GM18520 (cell line): Measurements from ENCODE around the gene SLIT3.

ENCODE experiments used
- ATAC-seq: cut with Tn5 transposase; IDR thresholded peaks from one replicate; pipeline ENCODE4 v1.9.1; 2021; ENCODE audit not compliant: unreplicated experiment

SLIT3 gene

DNA sequence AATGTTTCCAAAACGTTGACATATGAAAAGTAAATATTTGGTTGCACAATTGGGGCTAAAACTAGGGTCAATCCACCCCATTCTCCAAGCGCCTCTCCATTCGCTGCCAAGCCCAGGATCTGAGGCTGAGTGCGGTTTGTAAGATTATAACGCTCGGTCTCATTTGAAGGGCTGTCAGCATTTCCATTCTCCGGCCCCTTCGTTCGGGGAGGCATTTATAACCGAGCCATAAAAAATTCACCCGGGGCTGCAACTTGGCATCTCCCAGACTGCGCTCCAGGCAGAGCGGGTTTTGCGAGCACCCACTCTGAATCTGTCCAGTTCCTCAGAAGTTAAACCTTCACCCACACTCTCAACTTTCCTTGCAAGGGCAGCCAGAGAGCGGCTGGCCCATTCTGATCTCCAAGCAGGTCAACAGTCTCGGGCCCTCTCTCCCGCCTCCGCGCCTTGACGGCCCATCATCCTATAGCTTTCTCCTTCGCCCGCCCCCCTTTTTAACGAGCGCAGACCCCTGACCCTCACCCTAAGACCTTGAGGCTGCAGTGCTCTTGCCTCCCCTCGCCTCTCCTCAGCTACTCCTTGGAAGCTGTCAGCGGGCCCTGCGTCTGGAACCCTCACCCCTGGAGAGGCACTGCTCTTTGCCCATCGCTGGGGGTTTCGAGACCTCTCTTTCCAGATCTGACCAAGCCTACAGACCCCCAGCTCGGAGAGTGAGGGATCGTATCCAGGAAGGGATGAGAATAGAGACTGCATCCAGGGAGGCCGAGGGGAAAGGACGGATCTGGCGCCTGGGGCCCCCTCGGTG, 1.1 kb downstream of the SLIT3 start:
- ATAC-seq: no peak

DNA sequence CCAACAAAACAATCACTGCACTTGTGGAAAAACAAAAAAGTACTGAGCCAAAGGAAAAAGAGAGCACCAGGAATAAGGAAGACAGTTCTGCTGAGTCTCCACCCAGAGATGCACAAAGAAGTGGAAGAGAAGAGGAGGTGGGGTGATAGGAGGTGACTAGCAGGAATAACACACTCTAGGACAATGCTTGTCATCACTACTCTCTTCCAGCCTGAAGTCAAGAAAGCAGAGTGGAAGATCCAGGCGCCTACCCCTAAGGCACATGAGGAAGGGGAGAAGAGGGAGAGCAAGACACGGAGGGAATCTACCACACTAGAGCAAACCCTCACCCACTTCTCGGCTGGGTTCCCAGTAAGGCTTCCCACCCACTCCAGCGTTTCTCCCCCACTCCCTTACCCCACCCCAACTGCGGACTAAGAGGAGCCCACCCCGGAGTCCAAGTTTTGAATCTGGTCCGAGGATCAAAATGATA, 1.7 kb downstream of the SLIT3 start:
- no peak for ATAC-seq

DNA sequence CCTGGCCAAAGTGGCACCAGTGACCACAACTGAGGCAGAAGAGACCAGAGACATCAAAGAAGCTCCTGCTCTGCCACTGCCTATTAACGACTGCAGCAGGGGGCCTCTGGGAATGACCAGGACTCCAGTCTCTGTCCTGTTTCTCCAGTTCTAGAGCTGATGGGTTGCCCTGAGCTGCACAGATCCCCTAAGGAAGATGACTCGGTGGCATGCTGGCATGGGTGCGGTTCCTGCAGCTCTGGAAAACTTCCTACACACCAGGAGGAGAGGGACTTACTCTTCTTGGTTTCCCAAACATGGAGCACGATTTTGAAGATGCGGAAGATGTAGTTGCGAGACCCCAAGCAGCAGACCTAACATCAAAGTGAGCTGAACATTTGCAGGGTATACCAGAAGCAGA, 2.7 kb downstream of the SLIT3 start:
- ATAC-seq: no peak

DNA sequence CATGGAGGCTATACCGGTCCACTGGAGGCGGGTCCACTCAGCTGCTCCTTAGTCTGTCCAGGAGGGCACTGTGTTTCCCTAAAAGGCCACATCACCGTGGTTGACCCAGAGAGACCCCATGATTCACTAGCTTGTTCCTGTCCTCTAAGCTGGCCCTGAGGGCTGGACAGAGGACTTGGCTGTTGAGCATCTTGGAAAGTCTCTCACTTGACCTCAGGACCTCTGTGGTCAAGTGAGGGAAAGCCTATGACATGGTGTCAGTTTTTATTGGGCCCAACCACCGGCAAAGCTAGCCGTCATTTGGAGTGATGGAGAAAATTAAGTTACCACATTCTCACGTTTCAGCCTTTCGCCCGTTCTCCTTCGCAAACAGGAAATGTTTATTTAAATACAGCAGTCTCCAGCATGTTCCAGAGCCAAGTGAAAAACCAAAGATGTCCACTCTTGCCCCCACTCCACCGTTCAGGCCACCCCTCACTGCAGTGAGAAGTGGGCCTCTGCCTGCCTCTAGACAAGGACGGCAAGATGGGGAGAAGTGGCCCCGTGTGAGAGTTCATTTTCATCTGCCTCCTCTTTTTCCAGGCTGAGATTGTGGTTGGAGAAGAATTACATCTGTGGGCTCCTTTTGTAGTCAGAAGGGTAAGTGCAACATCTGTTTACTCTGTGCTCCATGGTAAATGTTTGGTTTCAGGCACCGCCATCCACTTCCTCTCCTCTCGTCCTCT, 4.4 kb downstream of the SLIT3 start:
- ATAC-seq: no peak

DNA sequence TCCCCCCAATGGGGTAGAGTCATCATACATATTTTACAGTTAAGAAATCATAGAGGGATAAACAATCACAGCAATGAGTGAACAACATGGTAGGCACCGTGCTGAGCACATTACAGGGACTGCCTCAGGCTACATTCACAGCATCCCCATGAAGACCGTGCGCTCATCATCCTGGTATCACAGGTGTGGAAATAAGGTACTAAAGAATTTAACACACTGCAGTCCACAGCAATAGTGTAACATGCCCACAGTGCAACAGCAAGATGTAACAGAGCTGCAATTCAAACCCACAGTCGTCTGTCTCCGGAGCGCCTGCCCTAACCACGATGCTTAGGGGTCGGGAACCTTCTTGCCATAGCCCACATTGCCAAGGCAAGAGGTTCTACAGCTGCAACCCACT, 5.6 kb downstream of the SLIT3 start:
- ATAC-seq: no peak

DNA sequence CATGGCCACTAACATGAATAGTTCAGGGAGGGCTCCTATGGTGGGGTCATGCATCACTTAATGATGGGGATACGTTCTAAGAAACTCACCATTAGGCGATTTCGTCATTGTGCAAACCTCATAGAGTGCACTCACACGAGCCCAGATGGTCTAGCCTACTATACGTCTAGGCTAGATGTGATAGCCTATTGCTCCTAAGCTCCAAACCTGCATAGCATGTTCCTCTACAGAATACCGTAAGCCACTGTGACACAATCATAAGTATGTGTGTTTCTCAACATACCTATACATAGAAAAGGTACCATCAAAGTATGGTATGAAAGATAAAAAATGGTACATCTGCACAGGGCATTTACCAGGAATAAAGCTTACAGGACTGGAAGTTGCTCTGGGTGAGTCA, 6.3 kb downstream of the SLIT3 start:
- no peak for ATAC-seq

DNA sequence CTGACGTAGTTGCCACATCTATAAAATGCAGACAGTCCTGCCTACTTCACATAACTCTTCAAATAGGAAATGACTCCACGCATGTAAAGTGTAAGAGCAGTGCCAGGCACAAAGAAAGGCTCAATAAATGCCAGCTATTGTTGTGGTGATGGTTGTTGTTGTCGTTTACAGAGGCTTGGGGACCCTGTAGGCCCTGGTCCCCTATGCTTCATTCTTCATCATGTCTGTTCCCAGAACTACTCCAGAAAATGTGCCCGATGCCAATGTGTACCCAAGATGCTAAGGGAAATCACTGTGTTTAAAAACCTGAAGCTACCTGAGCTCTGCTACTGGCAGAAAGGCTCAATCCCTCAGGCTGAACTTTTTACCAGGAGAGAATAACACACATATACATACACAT, 9.1 kb downstream of the SLIT3 start:
- no peak for ATAC-seq

DNA sequence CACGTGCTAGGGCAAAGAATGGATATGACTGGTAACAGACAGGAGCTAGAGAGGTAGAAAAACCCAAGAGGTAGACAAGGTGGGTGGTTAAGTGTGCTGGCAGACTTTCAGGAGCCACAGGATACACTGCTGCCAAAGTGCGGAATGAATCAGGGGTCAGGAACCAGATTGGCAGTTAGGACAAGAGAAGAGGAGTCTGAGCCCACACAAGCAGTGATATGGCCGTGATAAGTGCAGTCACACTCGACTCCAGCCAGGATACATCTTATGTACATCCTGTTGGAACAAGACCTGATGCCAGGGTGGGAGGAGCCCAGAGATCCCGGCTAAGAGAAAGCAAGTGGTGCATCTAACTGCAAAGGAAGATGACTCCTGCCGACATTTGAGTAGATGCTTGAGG, 10.0 kb downstream of the SLIT3 start:
- ATAC-seq: no peak

DNA sequence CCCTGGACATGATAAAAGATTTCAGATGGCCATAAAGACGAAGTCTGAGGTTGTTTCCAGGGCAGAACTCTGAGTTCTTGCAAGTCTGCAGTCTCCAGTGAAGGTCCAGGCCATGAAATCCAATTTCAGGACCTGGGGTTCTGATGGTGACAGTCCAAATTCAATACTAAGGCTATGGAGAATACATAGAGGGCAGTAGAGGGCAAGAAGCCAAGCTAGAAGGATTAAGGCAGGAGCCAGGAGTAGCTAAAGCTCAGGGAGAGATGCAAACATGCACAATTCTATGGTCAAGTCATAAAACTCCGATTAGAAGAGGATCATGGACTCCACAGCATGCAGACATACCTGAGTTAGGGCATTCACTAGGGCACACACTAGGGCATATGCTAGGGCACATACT, 11.4 kb downstream of the SLIT3 start:
- no peak for ATAC-seq

DNA sequence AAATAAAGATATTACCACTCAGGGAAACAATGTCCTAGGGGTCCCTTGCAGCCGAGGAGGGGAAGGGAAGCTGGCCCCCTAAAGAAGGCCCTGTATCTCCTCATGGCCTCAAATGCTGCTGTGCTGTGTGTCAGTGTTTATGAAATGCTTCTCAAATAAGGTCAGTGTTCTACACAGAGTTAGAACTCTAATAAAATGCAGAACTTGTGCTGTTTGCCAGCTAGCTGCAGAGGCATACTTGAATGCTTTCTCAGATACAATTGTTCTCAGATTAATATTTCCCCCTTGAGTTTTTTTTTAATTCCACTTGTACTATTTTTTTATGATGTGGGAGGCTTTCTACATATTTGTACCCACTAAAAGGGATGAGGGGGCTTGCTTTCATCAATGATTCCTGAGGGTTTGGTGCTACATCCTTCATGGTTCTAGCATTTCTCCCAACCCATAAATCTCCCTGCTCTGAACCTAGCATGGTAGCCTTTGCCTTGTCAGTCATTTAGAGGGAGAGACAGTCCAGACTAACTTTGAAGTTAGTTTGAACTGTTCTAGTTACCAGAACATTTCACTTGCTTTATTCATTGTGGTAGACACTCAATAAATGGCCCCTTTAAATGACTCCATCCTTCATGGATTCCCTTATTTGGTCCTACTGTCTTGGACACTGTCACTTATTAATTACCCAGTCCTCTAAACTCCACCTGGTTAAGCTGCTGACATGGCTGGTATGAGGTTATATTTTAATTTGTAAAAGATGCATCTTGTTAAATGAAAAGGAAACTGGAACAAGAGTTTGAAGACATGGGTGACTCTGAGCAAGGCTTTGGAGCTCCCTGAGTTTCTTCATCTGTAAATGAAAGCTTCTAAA, 12.6 kb downstream of the SLIT3 start:
- no peak for ATAC-seq

DNA sequence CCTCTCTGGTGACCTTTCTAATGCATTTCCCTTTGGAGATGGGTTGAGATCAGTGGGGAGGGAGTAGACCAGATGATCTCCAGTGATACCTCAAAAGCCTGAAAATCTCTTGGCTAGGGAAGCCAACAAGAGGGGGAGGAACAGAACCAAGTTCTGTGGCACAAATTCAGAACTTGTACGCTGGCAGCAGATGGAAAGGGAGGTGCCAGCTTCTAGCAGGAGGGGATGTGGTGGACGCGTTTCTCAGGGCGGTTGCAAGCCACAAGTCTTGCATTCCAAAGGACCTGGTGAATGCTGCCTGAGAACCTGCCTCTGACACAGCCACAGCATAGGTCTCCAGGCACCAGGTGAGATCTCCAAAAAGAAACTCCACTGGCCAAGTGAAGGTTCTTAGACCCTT, 13.4 kb downstream of the SLIT3 start:
- no peak for ATAC-seq

DNA sequence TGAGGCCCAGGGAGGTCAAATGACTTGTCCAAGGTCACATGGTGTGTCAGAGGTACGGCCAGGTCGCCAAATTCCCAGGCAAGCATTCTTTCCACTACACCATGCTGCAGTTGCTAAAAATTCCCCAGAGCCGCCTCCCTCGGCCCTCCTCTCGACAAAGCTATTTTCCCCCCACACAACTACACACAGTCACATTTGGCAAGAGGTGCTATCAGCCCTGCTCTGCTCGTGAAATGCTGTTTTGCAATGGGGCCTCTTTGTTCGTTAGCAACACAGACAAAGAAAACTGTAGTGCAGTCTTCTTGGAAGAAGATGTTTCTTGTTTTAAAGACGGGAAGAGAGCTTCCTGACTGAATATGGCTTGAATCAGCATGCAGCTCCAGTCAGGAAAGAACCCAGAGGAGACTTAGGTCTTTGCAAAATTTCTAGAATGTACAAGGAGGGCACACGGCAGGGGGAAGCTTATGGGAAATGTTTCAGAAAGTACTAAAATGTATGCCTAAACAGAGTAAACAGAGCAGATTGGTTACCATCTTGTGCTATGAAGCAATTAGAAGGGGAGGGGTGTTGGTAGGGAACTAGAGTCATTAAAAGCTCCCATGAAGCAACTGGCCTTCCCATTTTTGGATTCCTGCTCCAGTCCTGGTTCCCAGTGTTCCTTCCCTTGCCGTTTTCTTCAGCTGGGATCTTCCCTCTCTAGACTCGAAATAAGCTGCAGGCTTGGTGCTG, 14.2 kb downstream of the SLIT3 start:
- ATAC-seq: no peak

DNA sequence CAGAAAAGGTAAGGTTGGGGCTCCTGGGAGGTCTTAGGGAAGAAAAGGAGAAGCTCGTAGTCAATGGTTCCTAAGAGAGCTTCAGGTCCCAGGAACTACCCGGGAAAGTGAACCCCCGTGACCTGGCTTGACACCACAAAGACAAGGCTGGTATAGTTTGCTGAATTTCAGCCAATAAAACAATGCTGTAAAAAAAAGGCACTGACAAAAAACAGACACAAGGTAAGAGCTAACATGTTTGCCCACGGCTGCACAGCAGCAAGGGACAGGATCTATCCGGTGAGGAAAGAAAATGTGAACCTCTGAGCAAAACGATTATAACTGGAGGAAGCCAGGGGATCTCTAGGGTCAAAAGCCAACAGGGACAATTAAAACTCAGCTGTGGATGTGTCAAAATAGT, 17.1 kb downstream of the SLIT3 start:
- no peak for ATAC-seq

DNA sequence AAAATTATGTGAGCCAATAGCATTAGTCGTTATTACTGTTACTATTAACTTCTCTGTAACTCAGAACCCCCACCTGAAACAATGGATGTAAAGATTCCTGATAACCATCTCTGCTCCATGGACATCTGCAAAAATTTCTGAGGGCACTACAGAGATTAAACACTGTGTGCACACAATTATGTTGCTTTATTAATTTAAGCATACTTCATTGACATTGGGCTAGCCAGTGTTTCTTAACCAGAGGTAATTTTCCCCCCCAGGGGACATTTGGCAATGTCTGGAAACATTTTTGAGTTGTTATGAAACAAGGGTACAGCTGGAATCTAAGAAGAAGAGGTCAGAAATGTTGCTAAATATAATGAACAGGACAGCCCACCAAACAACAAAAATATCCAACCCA, 19.3 kb downstream of the SLIT3 start:
- no peak for ATAC-seq

DNA sequence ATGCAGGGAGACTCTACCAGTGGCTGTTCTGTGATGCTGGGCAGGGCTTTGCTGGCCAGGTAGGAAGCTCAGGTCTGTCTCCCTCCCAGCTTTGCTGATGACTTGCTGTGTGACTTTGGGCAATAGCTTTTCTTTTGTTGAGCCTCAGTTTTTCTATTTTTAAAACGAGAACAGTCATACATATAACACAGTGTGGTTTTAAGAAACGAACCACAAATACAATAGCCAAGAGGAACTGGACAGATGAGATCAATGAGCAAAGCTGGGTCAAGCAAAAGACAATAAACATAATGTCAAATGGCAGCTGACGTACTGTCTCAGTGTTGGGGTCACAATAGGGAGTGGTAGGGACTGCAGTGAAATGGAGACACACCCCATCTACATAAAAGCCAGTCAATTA, 20.2 kb downstream of the SLIT3 start:
- ATAC-seq: peak; percentile 45

DNA sequence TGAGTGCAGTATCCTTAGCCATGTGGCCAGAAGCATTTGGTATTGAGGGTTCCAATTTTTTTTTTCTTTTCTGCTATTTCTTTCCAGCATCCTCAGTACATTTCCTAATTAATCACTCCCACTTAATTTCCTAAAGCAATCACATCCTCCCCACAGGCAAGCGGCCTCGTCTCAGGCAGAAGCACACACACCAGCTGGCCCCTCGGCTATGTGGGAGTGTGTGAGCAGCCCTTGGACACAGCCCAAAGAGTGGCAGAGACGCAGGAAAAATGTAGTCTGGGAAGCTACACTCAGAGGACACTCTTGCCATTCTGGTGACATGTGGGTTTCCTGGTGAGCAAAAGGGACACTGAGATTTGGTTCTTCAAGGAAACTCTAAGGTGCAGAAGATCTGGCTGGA, 20.7 kb downstream of the SLIT3 start:
- no peak for ATAC-seq

DNA sequence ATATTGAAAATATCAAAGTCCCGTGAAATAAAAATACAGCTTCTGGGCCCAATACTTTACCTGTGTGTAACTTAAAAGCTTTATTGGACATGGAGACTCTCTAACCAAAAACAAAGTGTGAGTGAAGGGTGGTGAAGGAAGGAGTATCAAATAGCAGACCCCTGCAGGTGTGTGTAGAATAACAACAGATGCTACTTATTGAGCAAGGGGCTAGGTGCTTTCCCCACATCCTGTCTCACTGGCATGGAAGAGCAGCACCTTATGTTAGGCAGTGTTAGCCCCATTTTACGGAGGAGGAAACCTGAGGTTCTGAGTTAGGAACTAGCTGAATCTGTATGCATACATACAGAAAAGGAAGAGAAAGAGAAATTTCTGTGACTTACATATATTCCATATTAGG, 21.8 kb downstream of the SLIT3 start:
- no peak for ATAC-seq

DNA sequence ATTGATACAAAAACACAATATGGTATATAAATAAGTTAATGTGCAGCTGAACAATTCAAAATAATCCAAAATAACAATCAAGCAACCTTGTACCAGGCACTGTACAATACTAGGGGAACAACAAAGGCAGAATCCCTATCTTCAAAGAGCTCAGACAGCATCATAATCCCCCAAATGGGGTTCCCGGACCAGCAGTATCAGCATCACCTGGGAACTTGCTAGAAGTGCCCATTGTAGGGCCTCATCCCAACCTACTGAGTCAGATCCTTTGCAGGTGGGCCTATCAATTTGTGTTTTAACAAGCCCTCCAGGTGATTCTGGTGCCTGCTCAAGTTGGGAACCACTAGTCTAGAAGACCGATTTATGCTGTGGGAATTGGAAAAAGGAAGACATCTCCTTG, 27.1 kb downstream of the SLIT3 start:
- ATAC-seq: no peak

DNA sequence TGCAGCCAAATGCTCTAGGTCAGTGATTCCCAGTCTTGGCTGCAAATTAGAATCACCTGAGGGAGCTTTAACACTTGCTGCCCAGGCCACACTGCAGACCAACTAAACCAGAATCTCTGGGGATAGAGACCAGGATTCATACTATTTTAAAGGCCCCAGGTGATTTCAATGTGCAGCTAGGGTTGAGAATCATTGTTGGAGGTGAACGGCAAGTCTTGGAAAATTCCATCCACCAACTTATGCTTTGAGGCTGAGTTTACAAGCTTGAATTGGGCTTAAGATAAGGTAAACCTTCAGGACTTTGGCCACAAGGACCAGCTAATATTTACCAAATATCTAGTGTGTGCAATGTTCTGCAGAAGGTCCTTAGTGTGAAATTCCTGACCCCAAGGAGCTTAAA, 27.5 kb downstream of the SLIT3 start:
- no peak for ATAC-seq

DNA sequence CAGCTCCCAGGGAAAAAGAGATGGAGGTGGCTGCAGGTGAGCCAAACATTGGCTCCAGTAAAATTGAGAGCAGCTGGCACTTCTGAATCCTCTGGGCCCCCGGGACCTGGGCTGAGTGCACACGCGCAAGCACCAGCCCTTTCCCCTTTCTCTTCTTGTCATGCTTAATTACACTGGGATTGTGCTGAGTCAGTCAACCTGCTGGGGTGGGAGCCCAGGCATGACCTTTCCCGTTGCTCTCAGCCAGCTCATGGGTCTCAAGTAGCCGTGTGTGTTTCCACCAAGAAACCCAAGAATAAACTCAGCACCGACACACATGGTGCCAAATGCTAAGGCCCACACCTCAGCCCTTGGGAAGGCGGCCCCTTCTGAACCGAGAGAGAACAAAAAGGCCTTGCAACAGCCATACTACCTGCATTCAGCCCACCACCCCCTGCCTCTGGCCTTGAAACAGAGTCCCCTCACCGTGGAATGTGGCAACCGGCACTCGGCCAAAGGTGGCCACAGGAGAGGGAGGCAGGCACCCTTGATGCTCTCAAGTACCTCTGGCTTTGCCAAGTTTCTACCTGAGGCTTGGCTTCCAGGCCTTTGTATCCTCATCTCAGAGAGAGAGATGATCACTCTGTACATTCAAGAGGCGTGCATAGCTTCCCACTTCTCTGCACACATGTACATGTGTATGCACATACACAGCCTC, 28.1 kb downstream of the SLIT3 start:
- no peak for ATAC-seq
